Stimulated activated CD4-positive, alpha-beta T cell treated with anti-CD3 and anti-CD28 coated beads, Interleukin-1b, Interleukin-23, amount 100 ng/mL, for 24 hours (primary cell): ENCODE measurements around the gene SLC43A1.

Experiments used
- DNase-seq, 4 experiments: peaks; one replicate each; pipeline ENCODE4 v3.0.0-alpha.2; 2020; ENCODE audit warnings: low read depth in 4 of 4, low spot score in 1 of 4

Gene SLC43A1

DNA sequence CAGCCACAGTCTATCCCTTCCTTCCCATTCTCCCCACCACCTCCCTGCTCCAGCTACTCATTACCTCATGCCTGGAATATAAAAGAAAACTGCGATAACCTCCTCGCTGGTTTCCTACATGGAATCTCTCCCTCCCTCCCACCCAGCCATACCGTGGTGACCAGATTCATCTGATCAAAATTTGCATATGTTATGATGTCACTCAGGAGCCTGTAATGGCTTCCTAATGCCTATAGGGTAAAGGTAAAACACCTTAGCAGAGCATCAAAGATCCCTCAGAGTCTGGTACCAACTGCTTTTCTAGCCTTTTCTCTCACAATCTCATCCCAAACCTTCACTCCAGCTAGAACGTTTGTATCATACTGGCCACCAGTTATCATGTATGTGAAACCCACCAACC lies 35.6 kb downstream of the SLC43A1 start:
- no peak for DNase-seq

DNA sequence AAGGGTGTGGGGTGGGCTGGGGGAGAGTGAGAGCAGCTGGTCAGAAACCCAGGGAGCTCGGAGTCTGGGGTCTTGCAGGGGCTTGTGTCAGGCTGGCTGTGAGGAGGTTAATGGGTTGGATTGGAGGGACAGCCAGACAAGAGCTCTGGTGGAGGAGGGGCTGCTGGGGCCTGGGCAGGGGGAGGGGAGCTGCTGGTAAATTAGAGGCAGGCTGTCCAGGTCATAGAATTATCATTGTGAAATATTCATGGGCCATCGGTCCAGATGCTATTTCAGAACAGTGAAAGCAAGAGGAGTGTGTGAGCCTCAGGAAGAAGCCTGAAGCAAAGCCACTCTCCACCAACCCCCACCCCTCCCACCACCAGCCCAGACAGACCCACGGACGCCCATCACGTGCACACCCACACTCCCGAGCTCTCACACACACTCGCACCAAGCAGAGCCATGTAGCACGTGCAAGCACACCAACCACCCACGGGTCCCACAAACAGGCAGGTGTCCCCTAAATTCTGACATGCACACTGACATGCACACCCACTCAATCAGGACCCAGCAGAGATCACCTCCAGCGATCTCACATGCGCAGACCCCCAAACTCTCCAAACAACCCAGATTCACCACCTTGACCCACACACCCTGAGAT lies 36.4 kb downstream of the SLC43A1 start:
- no peak for DNase-seq

DNA sequence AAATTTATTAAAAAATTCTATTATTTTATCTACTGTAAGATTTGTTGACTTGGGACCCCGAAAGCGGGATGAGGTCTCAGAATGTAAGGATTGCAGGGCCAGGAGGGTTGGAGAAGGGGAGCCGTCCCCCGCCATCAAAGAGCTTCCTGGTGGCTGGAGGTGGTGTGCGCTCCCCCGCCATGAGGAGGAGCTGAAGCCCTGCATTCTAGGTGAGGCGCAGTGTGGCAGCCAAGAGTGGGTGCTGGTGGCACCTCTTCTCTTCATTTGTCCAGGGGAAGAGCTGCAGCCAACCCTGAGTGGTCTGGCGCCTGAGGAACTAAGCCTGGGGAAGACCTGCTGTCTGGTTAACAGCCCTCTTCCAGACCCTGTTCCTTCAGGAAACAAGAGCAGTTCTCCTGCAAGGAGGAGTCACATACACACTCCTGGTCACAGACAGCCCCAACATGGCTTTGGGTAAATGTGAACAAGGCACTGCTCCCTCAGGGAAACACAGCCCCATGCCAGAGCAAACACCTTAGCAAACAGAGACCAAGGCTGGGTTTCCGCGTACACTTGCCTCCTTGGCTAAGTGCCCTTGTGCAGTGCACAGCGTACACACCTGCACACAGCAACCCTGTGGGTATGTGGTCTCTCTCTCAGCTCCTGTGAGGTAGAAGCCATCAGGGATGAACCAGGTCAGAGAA lies 37.9 kb downstream of the SLC43A1 start:
- no peak for DNase-seq

DNA sequence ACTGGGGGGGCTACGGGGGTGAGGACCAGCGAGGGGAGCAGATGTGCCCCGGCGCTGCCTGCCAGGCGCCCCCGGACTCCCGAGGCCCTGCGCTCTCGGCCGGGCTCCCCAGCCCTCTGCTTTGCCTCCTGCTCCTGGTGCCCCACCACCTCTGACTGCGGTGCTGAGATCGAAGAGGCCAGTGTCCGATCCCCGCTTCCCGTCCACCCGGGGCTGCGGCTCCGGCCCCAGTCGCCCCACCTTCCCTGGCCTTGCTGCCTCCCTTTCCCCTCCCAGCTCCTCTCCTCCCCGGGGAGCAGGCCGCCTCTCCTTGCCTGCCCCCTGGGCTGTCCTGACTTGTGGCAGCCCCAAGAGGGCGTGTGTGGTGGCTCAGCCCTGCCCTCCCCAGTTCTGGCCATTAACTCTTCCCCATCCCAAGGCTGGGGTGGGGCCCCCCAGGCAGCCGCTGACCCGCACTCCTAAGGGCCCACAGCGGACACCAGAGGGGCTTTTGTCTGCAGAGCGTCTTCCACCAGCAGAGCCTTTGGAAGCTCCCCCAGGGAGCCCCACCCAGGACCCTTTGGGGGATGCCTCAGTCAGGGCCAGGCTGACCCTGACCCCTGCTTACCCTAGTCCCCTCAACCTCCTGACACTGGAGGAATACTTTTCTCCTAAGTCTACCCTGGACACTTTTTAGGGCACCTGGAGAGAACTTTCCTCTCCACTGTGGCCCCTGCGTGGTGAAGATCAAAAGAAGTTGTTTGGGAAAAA lies 38.6 kb downstream of the SLC43A1 start:
- DNase-seq: no peak

DNA sequence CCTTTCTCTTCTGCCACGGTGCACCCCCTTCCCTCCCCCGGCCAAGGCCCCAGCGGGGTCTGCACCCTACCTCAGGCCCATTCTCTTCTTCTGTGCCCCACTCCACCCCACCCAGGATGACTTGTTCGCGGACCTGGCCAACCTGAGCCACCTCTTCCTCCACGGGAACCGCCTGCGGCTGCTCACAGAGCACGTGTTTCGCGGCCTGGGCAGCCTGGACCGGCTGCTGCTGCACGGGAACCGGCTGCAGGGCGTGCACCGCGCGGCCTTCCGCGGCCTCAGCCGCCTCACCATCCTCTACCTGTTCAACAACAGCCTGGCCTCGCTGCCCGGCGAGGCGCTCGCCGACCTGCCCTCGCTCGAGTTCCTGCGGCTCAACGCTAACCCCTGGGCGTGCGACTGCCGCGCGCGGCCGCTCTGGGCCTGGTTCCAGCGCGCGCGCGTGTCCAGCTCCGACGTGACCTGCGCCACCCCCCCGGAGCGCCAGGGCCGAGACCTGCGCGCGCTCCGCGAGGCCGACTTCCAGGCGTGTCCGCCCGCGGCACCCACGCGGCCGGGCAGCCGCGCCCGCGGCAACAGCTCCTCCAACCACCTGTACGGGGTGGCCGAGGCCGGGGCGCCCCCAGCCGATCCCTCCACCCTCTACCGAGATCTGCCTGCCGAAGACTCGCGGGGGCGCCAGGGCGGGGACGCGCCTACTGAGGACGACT lies 39.3 kb downstream of the SLC43A1 start:
- DNase-seq: no peak

DNA sequence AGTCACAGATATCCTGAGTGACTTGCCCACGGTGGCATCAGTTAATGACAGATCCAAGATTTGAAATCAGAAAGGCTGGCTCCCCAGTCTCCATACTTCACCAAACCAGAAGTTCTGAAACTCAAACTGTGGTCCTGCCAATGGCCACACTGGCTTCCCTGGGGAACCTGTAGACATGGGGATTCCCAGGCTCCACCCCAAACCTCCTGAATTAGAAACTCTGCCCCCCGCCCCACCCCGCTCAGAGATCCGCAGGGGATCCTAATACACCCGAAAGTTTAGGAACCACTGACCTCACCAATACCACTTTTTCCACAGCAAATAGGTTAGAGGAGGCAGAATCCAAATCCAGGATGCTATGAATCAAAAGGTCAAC lies 39.8 kb downstream of the SLC43A1 start:
- no peak for DNase-seq

DNA sequence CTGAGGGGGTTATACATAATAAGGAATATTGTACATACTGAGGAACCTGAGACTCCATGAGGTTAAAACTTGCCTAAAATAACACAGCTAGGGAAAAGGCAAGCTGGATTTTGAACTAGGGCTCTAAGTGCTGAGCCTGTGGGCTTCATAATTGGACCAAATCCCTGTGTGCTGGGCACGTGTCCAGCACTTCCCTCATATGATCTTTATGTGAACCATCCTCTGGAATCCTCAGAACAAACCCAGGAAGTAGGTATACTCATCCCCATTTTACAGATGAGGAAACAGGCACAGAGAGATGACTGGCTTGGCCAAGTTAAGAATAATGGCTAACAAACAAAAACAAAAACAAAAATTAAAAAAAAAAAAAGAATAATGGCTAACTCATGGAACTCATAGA lies 40.3 kb downstream of the SLC43A1 start:
- DNase-seq: no peak

DNA sequence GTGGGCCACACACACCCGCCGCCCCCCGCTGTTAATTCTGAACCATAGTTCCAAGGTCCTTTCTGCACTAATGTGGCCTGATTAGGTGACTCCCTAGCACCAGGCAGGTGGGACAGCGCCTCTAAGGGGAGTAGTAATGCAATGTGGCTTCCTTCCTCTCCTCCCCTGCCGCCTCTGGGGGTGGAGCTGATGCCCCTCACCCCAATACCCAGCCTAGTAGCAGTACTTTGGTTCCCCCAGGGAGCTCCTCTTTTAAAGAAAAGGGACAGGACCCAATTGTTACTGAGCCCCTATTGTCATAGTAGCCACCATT lies 40.7 kb downstream of the SLC43A1 start:
- no peak for DNase-seq

DNA sequence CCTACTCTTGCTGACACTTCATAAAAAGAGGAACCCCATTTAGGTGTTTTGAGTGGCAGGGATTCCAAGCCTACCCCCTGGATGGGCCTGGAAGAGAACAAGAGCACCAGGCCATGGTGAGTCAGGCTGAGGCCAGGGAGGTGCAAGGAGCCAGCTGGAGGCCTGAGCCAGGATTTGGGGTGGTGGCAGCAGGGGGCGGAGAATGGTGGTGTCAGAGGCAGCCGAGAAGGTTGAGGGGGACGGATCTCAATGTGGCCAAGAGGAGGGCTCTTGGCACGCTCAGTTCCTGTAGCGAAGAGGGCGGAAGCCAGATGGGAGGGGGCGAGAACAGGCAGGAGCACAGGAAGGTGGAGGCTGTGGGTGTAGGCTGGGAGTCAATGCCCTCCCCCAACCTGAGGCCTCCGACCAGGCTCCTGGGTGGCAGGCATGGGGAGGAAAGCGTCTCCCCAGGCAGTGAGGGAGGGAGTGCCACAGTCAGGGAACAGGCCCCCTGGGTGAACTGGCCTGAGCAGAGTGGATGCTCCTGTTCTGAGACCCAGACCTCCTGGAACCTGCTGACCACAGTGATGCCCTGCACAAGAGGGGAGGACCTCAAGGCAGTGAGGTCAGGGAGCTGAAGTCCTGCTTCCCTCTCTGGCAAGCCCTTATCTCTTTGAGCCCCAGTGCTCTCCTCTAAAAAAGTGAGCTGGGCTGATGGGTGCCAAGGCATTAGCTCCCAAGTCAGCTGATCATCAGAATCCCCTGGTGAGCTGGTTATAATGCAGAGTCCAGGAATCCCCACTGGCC lies 41.3 kb downstream of the SLC43A1 start:
- DNase-seq: no peak

DNA sequence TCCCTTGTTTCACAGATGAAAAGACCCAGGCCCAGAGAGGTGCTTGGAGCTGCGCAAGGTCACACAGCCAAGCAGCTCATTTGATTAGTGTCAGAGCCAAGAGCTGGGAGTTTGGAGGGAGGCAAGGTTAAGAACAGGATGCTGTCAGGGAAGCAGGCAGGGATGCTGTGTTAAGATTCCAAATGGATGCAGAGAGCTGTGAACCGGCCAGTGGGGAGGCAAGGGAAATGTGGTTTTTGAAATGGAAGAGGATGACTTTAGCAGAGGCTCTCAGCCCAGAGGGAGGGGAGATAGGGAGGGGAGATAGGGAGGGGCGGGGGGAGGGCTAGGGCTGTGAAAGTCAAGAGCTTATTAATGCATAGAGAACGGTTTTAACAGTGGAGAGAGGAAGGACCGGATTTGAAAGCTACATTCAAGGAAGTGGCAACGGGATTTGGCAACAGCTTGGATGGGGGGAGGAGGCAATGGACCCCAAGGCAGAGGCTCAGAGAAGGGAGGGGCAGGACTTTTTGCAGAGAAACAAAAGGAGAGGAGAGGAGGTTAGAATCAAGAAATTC lies 42.1 kb downstream of the SLC43A1 start:
- no peak for DNase-seq

DNA sequence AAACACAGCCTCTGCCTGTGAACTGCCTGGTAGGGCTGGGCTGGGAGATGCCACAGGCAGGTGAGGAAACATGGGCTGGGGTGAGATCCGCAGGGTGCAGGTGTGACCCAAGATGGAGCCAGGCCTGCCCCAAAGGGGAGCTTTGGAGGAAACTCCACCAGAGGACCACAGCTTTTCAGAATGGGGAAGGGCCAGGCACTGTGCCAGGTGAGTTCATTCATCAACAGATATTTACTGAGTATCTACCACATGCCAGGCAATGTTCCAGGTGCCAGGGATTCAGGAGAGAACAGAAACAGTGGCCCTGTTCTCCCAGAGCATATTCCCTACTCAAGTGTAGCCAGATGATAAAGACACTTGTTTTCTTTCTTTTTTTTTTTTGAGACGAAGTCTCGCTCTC lies 44.0 kb downstream of the SLC43A1 start:
- DNase-seq: no peak

DNA sequence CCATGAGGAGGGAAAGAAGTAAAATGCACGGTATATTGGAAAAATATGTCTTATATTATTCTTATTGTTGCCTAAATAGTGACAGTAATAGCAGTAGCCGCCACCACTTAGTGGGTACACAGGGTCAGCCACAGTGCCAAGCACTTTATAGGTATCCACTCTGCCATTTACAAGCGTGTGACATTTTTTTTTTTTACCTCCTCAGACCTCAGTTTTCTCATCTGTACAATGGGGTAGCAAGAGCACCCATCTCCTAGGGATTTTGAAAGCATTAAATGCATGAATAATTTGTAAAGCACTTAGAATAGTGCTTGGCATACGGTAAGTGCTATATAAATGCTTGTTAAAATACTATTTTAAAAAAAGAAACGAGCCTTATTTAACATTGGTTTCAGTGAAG lies 46.2 kb downstream of the SLC43A1 start:
- DNase-seq: no peak

DNA sequence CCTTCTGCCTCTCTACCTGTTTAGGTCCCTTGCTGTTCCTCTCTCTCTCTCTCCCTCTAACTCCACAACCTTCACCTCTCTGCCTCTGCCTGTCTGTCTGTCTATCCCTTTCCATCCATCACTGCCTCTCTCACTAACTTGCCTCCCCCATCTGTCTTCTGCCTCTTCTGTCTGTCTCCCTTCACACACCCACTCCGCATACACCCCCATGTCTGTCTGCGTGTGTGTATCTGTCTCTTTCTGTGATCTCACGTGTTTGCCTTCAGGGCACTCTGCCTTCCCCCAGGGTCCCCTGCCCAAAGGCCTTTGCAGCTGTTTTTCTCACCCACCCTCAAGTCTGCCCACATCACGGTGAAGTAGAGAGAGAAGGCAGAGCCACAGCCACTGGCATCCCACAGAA lies 47.2 kb downstream of the SLC43A1 start:
- no peak for DNase-seq

DNA sequence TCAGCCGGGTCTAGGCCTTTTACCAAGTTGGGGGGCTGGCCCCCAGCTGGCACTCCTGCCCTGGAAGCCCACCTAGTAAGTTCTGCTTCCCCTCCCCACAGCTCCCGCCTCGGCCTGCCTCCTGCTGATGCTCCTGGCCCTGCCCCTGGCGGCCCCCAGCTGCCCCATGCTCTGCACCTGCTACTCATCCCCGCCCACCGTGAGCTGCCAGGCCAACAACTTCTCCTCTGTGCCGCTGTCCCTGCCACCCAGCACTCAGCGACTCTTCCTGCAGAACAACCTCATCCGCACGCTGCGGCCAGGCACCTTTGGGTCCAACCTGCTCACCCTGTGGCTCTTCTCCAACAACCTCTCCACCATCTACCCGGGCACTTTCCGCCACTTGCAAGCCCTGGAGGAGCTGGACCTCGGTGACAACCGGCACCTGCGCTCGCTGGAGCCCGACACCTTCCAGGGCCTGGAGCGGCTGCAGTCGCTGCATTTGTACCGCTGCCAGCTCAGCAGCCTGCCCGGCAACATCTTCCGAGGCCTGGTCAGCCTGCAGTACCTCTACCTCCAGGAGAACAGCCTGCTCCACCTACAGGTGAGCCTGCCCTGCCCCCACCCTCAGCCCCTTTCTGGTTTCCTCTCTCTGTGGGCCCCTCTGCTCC lies 47.9 kb downstream of the SLC43A1 start:
- no peak for DNase-seq

DNA sequence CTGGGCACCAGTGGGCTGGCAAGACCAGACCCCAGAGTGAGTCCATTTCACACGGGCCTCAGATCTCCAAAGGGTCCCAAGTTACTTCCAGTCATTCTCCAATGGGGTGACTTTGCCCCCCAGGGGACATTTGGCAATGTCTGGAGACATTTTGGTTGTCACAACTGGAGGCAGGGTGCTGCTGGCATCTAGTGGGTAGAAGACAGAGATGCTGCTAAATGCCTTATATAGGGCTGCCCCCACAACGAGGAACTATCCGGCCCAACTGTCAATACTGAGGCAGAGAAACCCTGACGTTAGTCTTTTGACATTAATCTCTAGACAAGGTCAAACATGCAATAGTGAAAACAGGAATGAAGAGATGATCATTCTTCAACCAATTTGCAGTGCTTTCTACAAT lies 48.8 kb downstream of the SLC43A1 start:
- DNase-seq: no peak

DNA sequence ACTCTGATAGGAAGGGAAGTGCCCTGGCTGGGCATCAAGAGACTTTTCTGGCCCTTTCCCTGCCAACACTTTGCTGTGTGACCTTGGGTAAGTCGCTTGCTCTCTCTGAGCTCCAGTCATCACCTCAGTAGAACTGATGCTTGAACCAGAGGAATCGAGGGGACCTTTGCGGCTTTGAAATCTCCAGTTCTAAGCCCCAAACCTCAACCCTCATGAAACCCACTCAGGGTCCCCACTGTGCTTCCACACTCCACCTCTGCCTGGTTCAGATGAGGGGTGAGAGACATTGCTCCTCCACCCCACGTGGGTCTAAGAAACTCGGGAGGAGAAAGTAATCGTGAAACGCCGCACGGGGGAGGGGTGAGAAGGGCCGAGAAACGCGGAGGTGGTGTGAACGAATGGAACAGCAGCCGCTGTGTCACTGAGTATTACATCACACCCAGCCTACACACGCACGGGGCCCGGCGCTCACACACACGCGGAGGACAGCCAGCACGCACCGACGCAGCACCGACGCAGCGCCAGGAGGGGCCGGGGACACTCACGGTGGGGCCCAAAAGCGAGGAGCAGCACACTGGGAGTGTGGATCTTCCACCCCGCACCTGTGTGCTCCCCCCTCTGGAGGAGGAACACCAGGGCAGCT lies 50.8 kb downstream of the SLC43A1 start:
- no peak for DNase-seq

DNA sequence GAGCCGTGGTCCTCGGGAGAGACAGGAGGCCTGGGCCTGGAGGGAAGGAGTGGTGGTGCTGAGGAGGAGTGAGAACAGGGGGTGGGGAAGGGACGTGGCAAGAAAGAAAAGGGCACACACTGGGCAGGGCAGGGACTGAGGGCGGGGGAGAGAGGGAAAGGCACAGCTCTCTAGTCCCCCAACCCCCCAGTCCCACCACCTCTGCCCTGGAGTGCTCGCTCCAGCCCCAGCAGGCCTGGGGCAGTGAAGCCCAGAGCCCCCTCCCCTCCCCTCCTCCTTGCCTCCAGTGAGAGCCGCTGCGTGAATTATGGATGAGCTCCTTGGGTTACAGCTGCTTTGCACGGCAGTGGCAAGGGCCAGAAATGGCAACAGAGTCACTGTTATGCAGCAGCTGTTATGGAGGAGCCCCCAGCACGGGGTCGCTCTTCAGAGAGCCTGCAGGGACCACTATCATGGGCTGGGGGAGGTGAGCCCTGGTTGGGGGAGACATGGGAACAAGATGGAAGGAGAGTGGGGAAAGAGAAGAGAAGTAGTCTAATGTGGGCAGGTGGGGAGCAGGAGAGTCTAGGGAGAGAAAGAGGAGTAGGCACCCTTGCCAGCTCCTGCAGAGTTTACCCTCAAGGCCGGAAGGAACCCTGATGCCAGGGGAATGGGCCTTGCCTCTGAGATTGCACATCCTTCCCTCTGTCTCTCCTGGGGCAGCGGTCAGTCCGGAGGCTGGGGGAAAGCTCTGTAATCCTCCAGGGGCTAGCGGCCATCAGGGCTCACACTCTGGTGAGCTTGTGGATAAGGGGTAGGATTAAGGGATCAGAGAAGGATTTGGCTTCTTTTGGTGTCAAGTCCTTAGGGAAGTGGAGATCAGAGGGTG lies 51.6 kb downstream of the SLC43A1 start:
- DNase-seq: no peak

DNA sequence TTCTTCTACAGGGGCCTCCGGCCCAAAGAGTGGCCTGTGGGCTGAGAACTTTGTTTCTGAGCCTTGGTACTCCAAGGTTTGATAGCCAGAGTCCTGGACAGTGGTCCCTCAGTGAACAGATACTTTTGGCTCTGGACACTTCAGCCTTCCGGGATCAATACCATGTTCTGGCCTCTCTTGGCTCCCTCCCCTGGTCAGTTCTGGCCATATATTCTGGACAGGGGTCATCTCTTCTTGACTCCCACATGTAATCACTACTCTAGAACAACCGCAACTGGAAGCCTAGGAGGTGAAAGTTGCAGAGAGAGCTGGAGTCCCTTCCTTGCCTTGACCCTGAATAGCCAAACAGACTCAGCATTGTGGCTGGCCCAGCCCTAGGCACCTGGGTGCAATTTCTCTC lies 52.9 kb downstream of the SLC43A1 start:
- DNase-seq: no peak
